ENCODE data around the gene MRPL9.
"Not testable (repeated sequence)": the region's sequence is repeated elsewhere in the genome, so short reads cannot be mapped to it uniquely, and the experiment has no call there.

MRPL9 gene

GRCh38 chr1:151787689-151788088, 24.4 kb upstream of the MRPL9 start:
- no peak for DNase-seq (ENCODE audit: low read depth in 4 of 4, low spot score in 1 of 4)

DNA sequence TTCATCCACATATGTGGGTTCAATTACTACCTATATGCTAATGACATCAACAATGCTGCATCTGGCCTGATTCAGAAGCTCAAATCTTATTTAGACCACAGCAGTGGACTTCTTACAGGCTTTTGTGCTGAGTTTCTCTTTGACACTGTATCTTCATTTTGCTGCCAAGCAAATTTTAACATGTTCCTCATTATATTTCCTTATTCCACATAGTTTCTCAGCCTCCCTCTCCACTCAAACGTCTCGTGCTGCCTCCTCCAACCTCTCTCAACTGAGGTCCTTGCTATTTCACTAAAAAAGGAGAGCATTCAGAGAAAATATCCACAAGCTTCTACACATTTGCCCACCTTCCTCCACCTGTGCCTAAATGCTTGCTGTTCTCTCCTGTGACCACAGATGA, 20.5 kb upstream of the MRPL9 start:
- no peak for DNase-seq (ENCODE audit: low read depth in 4 of 4, low spot score in 1 of 4)

- DNase-seq (ENCODE audit: low read depth in 4 of 4, low spot score in 1 of 4) = no peak
These were observed 19.4 kb upstream of the MRPL9 start for GRCh38 chr1:151782741-151783140.

DNA sequence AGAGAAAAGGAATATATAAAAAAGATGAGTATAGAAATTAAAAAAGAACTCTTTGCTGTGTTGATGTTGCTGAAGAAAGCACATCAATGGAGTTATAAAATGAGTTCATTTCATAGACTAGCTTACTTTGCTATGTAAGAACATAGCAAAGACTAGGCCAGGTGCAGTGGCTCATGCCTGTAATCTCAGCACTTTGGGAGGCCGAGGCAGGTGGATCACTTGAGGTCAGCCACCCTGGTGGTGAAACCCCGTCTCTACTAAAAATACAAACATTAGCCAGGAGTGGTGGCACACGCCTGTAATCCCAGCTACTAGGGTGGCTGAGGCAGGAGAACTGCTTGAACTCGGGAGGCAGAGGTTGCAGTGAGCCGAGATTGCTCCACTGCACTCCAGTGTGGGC, 18.7 kb upstream of the MRPL9 start:
- not testable (repeated sequence) for DNase-seq (ENCODE audit: low read depth in 4 of 4, low spot score in 1 of 4)

- DNase-seq (ENCODE audit: low read depth in 4 of 4, low spot score in 1 of 4) = not testable (repeated sequence)
These were observed 17.4 kb upstream of the MRPL9 start for GRCh38 chr1:151780736-151781135.

- no peak for DNase-seq (ENCODE audit: low read depth in 4 of 4, low spot score in 1 of 4)
These were observed 16.6 kb upstream of the MRPL9 start for GRCh38 chr1:151779852-151780251.

DNA sequence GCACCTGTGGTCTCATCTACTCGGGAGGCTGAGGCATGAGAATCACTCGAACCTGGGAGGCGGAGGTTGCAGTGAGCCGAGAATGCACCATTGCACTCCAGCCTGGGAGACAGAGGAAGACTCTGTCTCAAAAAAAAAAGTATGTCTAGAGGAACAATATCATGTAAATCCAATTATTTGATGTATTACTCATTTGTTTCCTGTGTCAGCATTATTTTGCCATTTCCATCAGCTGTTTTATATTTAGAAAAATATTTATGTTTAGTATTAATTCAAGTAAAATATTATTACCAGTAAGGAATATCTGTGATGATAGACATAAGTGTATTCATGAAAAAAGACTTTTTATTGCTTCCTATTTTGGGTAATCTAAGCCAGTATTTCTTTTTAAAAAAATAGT, 14.0 kb upstream of the MRPL9 start:
- DNase-seq (ENCODE audit: low read depth in 4 of 4, low spot score in 1 of 4) = no peak

DNA sequence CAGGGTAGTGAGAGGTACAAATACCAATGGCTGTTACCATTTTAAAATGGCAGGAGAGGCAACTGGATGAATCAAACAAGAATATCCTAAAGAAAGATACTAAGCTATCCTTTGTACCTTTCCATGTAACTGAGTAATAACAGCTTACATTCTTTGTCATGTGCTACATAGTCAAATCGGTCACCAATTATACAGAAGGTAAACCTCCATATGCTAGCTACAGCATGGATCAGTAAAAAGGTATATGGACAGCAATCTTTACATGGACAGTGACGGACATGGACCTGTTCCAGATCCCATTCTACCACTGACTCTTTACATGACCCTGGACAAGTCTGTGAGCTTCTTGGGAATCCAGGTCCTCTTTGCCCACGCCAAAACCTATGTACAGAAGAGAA, 13.4 kb upstream of the MRPL9 start:
- no peak for DNase-seq (ENCODE audit: low read depth in 4 of 4, low spot score in 1 of 4)

DNA sequence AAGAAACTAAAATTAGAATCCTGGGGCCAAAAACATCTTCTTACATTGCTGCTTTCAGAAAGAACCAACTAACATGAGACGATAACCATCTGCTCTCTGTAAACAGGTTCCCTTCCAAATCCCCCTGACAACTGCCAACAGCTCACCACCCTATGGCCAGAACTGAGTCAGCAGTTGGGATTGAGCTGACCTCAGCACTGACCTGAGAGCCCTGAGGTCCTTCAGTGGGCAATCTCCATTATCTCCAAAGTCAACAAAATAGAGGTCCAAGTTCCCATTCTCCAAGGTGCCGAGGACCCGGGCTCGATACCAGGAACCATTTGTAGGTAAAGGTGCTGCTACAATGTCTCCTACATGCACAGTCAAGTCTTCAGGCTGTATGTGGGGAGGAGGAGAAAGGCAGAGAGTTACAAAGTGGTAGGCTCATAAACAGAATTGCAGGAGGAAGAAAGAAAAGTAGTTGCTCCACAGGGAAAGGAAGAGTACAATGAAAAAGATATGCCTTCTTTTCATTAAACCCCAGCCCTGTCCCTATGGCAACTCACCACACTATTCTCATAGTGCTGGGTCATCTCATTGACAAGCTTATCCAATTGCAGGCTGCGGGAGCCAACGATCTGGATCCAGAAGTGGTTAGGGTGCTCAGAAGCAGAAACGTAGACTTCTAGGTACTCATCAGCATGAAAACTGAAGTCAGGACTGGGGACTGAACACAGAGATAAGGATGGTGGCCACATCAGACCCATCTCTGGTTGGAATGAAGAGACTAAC, 12.8 kb upstream of the MRPL9 start:
- no peak for DNase-seq (ENCODE audit: low read depth in 4 of 4, low spot score in 1 of 4)

DNA sequence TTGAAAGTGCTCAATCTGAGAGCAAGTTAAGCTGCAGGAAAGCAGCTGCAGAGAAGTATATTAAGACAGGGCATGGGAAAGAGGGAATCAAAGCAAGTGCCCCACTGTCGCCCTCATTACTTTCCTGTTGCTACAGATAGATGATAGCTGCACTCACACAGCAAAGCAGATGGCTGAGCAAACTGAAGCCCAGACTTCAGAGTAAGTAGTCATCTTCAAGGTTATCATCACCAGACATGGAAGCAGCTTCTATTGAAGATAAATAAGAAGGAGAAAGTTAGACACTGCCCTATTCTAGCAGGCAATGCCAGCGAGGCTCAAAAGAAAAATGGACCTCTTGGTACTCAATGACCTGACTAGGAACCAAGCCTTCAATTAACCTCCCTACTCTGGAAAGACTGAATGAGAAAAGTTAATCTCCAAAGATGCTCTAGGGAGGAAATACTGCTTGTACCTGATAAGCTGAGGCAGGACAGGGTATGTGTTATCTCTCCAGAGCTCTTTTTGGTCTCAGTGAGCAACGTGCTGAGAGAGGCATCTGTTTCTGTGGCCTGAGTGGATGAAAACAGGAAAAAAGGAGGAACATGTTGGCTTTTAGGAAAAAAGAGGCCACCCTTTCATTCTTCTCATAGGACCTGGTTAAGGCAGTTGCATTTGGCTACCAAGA, 11.1 kb upstream of the MRPL9 start:
- no peak for DNase-seq (ENCODE audit: low read depth in 4 of 4, low spot score in 1 of 4)

GRCh38 chr1:151773702-151774101, 10.4 kb upstream of the MRPL9 start:
- no peak for DNase-seq (ENCODE audit: low read depth in 4 of 4, low spot score in 1 of 4)

DNA sequence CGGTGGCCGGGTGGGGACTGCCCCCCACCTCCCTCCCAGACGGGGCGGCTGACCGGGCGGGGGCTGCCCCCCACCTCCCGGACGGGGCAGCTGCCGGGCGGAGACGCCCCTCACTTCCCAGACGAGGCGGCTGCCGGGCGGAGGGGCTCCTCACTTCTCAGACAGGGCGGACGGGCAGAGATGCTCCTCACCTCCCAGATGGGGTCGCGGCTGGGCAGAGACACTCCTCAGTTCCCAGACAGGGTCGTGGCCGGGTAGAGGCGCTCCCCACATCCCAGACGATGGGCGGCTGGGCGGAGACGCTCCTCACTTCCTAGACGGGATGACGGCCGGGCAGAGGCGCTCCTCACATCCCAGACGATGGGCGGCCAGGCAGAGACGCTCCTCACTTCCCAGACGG, 6.0 kb upstream of the MRPL9 start:
- DNase-seq (ENCODE audit: low read depth in 4 of 4, low spot score in 1 of 4) = not testable (repeated sequence)

- DNase-seq (ENCODE audit: low read depth in 4 of 4, low spot score in 1 of 4) = not testable (repeated sequence)
These were observed 5.2 kb upstream of the MRPL9 start for GRCh38 chr1:151768351-151769066.

DNA sequence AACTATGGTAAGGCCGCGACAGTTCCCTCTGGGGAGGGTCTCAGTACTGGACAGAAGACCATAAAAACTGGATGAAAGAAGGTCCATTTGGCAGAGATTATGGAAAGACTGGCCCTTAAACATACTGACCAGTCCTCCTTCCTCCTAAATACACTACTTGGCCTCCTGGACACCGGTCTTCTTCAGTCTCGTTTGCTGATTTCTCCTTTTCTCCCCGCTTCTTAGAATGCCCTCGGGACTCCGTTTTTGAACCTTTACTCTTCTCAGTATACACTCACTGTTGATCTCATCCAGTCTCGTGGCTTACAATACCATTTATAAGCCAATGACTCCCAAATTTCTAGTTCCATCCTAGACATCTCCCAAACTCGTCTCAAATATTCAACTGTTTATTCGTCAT, 694 bp upstream of the MRPL9 start:
- DNase-seq (ENCODE audit: low read depth in 4 of 4, low spot score in 1 of 4) = no peak

DNA sequence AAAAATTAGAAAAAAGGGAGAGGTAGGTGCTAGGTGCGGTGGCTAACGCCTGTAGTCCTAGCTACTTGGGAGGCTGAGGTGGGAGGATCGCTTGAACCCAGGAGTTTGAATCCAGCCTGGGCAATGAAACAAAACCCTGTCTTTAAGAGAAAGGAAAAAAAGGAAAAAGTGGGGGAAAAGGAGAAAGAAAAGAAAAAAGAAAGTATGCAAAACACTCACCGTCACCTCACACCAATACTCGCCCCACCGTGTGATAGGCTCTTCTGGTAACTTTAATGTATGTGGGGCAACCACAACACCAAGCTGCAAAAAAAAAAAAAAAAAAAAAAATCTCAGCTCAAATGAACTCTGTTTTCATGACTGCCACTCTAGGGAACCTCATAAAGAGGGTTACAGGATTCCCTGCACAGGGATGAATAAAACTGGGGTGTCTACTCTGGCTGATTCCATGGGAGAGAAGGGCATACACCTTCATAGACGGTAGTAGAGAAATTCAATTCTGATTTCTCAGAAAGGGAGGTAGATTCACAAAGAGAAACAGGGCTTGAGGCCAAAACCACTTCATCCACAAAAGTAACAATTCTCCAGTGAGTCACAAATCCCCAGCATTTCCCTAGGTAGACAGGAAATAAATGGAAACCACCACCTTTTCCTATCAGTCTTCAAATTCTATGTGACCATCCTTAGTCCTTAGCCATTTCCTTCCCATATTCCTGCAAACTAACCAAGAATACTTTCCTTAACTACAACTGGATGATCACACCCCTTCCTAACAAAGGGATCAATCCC, 2.5 kb downstream of the MRPL9 start:
- no peak for DNase-seq (ENCODE audit: low read depth in 4 of 4, low spot score in 1 of 4)

DNA sequence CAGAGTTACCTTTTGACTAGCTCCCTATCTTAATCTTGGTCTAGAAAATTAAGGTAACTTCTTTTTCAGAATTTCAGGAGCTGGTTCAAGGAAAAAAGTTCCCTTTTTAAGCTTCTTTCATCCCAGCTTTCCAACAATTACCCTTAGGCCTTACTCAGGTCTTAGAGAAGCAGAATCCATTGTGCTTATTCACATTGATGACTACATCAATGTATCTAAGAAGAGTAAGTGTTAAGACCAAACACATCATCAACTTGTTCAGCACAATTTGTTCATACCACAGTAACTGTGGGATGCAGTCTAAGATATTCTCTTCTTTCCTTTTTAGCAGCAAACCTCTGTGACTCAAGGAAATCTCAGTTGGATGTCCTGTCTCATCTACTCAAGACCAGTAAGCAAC, 4.1 kb downstream of the MRPL9 start:
- DNase-seq (ENCODE audit: low read depth in 4 of 4, low spot score in 1 of 4) = no peak

GRCh38 chr1:151756291-151756690, 7.0 kb downstream of the MRPL9 start:
- no peak for DNase-seq (ENCODE audit: low read depth in 4 of 4, low spot score in 1 of 4)

DNA sequence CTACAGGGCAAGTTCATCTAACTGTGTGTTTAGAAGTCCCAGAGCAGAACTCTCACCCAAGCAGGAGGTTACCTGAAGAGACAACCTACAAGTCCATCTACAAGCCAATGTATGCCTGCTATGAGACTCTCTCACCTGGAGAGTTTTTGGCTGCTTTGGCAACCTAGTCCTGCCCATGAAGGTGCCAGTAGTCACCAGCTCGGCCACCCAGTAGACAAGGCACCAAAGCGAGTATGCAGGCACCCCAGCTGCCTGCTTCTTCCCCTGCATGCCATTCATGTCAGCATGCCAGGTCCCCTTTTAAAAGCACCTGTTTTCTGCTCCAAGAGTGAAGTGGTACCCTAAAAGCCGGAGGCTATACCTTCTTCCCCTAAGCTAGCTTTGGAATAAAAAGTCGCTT, 21.8 kb downstream of the MRPL9 start:
- DNase-seq (ENCODE audit: low read depth in 4 of 4, low spot score in 1 of 4) = no peak

DNA sequence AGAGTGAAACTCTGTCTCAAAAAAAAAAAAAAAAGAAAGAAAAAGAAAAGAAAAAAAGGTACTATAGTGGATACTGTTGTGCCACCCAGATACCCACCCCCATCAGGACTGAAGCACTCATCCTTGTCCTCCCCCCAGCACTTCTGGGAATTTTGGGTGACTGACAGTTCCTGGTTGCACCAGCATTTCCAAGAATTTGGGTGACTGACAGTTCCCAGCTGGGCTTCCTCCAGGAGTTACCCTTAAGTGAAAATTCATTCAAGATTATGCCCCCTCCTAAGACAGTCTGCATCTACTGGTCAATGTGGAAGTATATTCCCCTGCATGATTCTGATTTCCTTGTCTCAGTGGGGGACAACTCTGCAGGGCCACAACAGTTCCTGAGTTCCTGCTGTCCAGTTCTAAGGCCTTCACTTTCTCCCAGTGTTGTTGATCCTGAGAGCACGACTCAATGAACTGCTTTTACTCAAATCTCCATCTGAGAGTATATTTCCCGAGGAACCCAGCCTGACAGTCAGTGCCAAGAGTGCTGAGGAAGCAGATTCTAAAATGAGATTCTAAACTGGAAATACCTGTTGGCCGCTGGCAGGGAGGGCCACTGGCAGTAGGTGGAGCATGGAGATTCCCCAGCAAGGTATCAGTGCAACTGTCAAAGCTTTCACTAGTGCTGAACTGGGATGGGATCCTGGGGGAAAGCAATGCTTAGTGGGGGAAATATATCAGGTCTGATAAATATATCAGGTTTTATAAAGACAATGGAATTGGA, 23.5 kb downstream of the MRPL9 start:
- no peak for DNase-seq (ENCODE audit: low read depth in 4 of 4, low spot score in 1 of 4)

GRCh38 chr1:151737479-151737878, 25.8 kb downstream of the MRPL9 start:
- no peak for DNase-seq (ENCODE audit: low read depth in 4 of 4, low spot score in 1 of 4)

GRCh38 chr1:151737026-151737425, 26.3 kb downstream of the MRPL9 start:
- no peak for DNase-seq (ENCODE audit: low read depth in 4 of 4, low spot score in 1 of 4)
